ENCODE results near the gene ITPR1.

Gene ITPR1

GRCh38 chr3:4644951-4645350 lies 151.8 kb downstream of the ITPR1 start:
- DNase-seq (ENCODE audit: low read depth) = no peak

GRCh38 chr3:4645468-4645867 lies 152.3 kb downstream of the ITPR1 start:
- DNase-seq (ENCODE audit: low read depth) = no peak

- DNase-seq (ENCODE audit: low read depth) = no peak
Measured at GRCh38 chr3:4647411-4647810, 154.3 kb downstream of the ITPR1 start.

DNA sequence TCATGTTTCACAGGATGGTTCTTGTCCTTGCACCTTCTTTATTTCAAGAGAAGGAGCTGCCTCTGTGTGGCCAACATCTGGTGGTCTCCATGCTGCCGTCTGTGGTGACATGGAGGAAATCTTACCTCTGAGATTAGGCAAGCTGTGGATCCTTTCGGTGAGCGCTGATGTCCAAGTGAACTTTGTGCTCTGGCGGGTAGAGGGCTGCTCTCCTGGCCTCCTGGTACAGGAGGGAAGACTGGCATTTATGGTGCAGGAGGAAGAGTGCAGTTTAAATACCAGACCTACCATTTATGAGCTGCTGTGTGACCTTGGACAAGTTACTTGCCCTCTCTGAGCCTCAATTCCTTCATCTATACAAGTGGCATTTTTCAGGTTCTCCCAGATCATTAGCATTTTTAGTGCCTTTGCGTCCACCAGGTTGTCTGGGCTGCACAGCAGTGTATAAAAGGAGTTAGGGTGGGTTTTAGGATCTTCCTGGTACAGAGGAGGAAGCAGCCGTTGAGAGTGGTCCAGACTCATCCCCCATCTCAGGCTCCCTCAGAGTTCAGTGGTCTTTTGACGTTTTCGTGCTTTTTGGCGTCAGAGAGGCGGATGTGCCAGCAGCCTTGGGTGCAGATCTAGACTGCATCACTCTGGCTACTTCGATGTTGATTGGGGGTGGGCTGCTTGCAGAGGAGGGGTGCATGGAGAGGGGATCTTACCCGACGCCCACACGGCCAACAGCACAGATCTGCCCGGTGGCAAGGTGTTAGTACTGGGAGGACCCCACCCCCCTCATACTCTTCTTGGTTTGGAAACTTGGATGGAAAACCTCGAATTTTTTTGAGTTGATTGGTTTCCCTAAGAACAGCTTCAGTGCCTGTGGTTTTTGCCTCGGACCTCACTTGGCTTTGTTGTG lies 162.2 kb downstream of the ITPR1 start:
- DNase-seq (ENCODE audit: low read depth) = no peak

- peak; percentile 76 for DNase-seq (ENCODE audit: low read depth)
Measured at GRCh38 chr3:4656059-4656458, 162.9 kb downstream of the ITPR1 start.

DNA sequence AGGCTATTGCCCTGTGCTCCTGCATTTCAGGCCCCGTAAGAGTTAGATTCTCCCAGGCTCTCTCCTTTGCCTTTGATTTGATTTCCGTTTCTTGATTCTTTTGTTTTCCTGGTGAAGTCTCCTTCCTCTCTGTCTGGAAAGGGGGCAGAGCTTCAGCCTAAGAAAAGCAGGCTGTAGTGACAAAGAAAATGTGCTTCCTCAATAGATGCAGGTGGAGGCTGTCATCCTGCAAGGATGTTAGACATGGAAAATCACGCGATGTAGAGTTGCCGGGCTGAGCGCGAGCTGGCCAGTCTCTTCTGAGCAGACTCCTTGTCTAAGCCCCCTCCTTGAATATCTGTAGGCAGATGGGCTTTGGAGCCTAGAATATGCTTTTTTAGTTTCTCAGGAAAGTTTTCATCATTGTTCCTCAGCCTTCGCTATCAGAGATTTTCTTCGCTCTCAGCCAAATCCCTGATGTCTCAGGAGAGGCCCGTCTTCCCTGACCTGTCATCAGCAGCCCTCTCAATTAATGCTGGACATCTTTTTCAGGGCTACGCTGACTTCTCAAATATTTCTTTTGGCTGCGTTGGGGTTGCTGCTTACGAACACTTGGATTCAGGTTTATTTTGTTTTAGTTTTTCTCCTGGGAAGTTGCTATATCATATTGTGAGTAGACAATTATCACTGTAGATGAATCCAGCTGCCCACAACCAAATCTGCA lies 163.6 kb downstream of the ITPR1 start:
- no peak for DNase-seq (ENCODE audit: low read depth)

DNA sequence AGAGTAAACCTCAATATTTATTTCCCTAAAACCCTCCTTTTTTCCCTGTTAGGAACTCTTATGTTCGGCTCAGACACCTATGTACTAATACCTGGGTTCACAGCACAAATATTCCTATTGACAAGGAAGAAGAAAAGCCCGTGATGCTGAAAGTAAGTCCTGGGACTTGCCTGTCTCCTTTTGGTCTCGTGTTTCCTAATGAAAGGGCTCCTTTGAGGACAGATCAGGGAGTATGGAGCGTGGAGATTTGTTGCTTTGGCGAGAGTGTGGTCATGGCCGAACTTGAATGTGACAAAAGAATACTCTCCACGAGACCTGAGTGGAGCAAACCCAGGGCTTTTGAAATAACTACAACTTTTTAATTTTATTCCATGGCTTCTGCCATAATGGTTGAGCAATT lies 167.8 kb downstream of the ITPR1 start:
- no peak for DNase-seq (ENCODE audit: low read depth)

- no peak for DNase-seq (ENCODE audit: low read depth)
Measured at GRCh38 chr3:4664412-4664811, 171.3 kb downstream of the ITPR1 start.

- peak; percentile 12 for DNase-seq (ENCODE audit: low read depth)
Measured at GRCh38 chr3:4665197-4665596, 172.0 kb downstream of the ITPR1 start.

DNA sequence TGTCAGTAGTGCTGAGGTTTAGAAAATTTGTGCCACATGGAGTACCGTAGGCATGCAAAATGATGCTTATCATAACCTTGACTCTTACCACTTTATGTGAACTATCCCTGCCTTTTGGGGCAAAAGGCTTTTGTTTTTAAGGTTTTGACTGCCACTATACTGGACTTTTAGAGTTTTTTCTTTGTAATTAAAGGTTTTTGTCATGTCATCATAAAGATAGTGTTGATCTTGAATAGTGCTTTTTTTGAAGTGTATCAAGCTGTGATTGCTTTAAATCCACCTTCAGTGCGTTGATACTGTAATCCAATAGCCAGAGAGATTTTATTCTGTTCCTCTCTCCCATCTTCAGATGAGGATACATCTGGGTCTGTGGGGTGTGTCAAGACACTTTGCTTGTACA lies 172.9 kb downstream of the ITPR1 start:
- DNase-seq (ENCODE audit: low read depth) = no peak

- DNase-seq (ENCODE audit: low read depth) = peak; percentile 10
Measured at GRCh38 chr3:4670352-4670751, 177.2 kb downstream of the ITPR1 start.

GRCh38 chr3:4672725-4673275 lies 179.7 kb downstream of the ITPR1 start:
- no peak for DNase-seq (ENCODE audit: low read depth)

DNA sequence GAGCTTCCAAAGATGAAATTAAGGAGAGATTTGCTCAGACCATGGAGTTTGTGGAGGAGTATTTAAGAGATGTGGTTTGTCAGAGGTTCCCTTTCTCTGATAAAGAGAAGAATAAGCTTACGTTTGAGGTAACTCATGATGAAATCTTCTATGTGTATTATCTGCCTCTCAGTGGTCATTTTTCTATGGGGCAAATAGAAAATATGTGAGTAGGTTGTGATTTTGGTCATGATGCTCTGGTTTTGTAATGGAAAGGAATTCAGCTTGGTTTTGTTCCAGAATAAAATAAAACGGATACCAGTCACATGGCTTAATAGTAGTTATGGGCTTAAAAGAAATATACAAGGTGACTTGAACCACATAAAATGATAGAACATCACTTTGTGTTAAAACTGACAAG lies 181.1 kb downstream of the ITPR1 start:
- DNase-seq (ENCODE audit: low read depth) = peak; percentile 12

DNA sequence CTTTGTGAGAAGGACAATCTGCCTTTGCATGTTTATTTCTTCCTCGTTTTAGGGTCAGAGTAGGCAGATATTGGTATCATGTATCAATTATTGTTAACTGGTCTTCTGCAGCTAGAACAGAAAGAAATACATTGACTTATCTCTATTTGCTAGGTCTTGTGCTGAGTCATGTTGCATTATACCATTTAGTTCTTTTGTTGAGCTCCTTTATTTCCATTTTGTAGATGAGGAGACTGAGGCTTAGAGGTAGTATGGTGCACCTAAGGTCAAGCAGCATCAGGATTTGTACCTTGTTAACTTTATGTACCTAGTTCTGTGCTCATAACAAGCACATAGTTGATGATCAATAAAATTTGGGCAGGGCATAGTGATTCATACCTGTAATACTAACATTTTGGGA lies 182.6 kb downstream of the ITPR1 start:
- DNase-seq (ENCODE audit: low read depth) = no peak

- no peak for DNase-seq (ENCODE audit: low read depth)
Measured at GRCh38 chr3:4678320-4678719, 185.2 kb downstream of the ITPR1 start.

DNA sequence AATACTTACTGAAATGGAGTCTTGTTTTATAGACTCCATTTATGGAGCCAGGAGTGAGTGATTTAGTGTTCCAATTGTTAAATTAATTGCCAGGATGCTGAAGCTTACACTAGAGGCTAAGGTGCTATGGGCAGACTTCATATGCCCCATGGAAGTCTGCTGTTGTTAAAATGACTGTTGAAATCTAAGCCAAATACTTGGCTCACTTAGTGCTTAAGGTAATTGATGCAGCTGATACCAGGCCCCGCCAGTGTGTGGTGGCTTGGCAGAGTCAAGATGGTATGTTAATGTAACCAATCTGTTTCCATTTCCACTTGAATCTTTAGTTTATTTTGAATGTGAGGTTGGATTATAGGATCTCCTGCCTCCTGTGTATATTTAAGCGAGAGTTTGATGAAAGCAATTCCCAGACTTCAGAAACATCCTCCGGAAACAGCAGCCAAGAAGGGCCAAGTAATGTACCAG lies 187.1 kb downstream of the ITPR1 start:
- no peak for DNase-seq (ENCODE audit: low read depth)

- DNase-seq (ENCODE audit: low read depth) = peak; percentile 30
Measured at GRCh38 chr3:4680871-4681300, 187.7 kb downstream of the ITPR1 start.

DNA sequence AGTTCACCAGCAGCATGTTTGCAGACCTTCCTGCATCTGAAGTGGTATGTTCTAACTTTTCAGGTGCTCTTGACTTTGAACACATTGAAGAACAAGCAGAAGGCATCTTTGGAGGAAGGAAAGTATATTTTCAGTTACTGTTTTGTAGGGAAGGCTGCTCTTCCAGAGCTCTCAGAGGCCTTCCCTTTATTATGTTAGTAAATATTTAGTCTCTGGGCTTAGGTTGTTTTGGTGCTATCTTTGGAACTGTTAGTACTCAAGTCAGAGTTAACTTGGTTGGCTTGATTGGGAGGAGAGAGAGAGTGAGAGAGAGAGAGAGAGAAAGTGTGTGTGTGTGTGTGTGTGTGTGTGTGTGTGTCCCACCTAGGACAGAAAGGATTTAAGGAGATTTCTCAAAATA lies 188.2 kb downstream of the ITPR1 start:
- DNase-seq (ENCODE audit: low read depth) = no peak

DNA sequence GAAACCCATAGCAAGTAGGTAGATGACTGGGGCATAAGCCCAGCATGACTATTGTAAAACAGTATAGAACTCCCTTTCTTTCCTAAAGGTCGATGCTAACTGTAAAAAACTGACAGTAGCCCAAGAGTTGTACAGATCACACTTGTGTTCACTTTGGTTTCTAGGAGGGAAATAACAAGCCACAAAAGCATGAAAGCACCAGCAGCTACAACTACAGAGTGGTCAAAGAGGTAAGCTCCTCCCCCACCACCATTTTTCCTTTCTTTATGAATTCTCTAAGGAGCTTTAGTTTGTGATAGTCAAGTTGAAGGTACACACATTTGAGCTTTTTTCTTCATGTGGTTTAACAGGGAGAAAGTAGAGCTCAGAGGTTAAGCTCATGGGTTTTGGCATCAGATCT lies 191.0 kb downstream of the ITPR1 start:
- no peak for DNase-seq (ENCODE audit: low read depth)

DNA sequence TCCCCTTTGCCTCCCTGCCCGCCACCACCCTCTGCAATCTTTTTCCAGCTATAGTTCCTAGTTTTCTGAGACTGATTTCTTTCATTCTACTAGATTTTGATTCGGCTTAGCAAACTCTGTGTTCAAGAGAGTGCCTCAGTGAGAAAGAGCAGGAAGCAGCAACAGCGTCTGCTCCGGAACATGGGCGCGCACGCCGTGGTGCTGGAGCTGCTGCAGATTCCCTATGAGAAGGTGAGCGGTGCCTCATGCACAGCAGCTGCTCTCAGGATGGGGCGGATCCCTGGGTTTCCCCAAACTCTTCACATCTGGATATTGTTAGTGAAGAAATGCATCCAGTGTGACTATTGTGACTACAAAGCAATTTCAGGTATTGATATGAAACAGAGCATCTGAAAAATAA lies 191.8 kb downstream of the ITPR1 start:
- no peak for DNase-seq (ENCODE audit: low read depth)

- no peak for DNase-seq (ENCODE audit: low read depth)
Measured at GRCh38 chr3:4685673-4686345, 192.7 kb downstream of the ITPR1 start.

DNA sequence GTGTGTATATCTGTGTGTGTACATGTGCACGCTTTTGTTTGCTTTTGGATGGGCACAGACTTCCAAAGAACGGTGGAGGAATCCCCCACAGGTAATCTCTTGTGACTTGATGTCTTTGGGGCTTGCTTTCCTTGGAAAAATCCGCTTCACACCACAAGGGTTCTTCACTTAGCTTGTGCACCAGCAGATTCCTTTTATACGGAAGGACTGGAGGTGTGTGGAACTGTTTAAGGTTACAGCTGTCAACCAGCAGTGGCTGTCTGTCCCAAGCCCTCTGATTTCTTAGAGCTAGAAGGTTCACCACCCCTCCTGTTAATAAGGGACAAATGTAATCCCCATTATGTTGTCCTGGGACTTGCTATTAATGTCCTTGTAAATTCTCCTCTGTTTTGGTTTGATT lies 193.5 kb downstream of the ITPR1 start:
- DNase-seq (ENCODE audit: low read depth) = no peak
